ENCODE measurements around the gene IFNE.
"Not testable (repeated sequence)": the region's sequence is repeated elsewhere in the genome, so short reads cannot be mapped to it uniquely, and the experiment has no call there.

Gene IFNE

GRCh38 chr9:21481470-21482056 lies 550 bp downstream of the IFNE start:
- no peak for DNase-seq

- DNase-seq: no peak
These were observed 2.9 kb downstream of the IFNE start for GRCh38 chr9:21479152-21479702.

- no peak for DNase-seq
These were observed 4.6 kb downstream of the IFNE start for GRCh38 chr9:21477466-21477865.

- DNase-seq: no peak
These were observed 8.9 kb downstream of the IFNE start for GRCh38 chr9:21473236-21473635.

GRCh38 chr9:21470126-21470525 lies 12.0 kb downstream of the IFNE start:
- DNase-seq: no peak

- DNase-seq: peak; percentile 12
These were observed 16.1 kb downstream of the IFNE start for GRCh38 chr9:21465859-21466518.

GRCh38 chr9:21465138-21465537 lies 17.0 kb downstream of the IFNE start:
- no peak for DNase-seq

GRCh38 chr9:21461377-21461776 lies 20.7 kb downstream of the IFNE start:
- no peak for DNase-seq

- peak; percentile 19 for DNase-seq
These were observed 26.8 kb downstream of the IFNE start for GRCh38 chr9:21455320-21455719.

- DNase-seq: no peak
These were observed 28.0 kb downstream of the IFNE start for GRCh38 chr9:21454149-21454548.

GRCh38 chr9:21452681-21453080 lies 29.4 kb downstream of the IFNE start:
- DNase-seq: no peak

- no peak for DNase-seq
These were observed 31.2 kb downstream of the IFNE start for GRCh38 chr9:21450733-21451394.

GRCh38 chr9:21449312-21449711 lies 32.8 kb downstream of the IFNE start:
- DNase-seq: not testable (repeated sequence)

- DNase-seq: no peak
These were observed 38.1 kb downstream of the IFNE start for GRCh38 chr9:21443849-21444625.

GRCh38 chr9:21440139-21440538 lies 42.0 kb downstream of the IFNE start, which contains the start of gene IFNA1:
Gene IFNA1, plus strand, starts transcription at chr9:21440439. Its CDS starts 69 bp downstream, at chr9:21440508.
- DNase-seq: no peak

- DNase-seq: not testable (repeated sequence)
These were observed 47.1 kb downstream of the IFNE start for GRCh38 chr9:21435015-21435383.

GRCh38 chr9:21434202-21435014 lies 47.7 kb downstream of the IFNE start:
- peak; percentile 45 for DNase-seq

GRCh38 chr9:21432672-21433425 lies 49.3 kb downstream of the IFNE start:
- no peak for DNase-seq

Data from NCI-H1092 treated with DMSO at 0.1 percent for 48 hours (cell line).